Subcutaneous abdominal adipose tissue (tissue), 5 donors: ENCODE results near the gene ANKRD12.
"Not testable (repeated sequence)": the region's sequence is repeated elsewhere in the genome, so short reads cannot be mapped to it uniquely, and the experiment has no call there.

Source experiments
- H3K27ac ChIP-seq: one replicate; pipeline ENCODE4 v1.7.0; 2013; ENCODE audit warnings: low read depth, mild to moderate bottlenecking, inconsistent platforms, low read length, moderate library complexity
- H3K27me3 ChIP-seq, 5 donors: one replicate each; pipeline ENCODE4 v1.7.0; 2013; ENCODE audit warnings: low read length in 5 of 5, inconsistent platforms in 1 of 5; ENCODE audit not compliant: control insufficient read depth in 5 of 5, insufficient read depth in 4 of 5
- H3K36me3 ChIP-seq, 5 donors: one replicate each; pipeline ENCODE4 v1.7.0; 2013; ENCODE audit warnings: low read length in 5 of 5; ENCODE audit not compliant: control insufficient read depth in 5 of 5, insufficient read depth in 5 of 5
- H3K4me1 ChIP-seq, 5 donors: one replicate each; pipeline ENCODE4 v1.7.0; 2013; ENCODE audit warnings: low read length in 5 of 5, mild to moderate bottlenecking in 3 of 5, moderate library complexity in 1 of 5; ENCODE audit not compliant: control insufficient read depth in 5 of 5, insufficient read depth in 5 of 5
- H3K4me3 ChIP-seq, 5 donors: one replicate each; pipeline ENCODE4 v1.7.0; 2013; ENCODE audit warnings: low read length in 5 of 5, low read depth in 1 of 5
- H3K9ac ChIP-seq, 5 donors: one replicate each; pipeline ENCODE4 v1.7.0; 2013; ENCODE audit warnings: low read length in 5 of 5, mild to moderate bottlenecking in 4 of 5, moderate library complexity in 3 of 5
- H3K9me3 ChIP-seq, 5 donors: one replicate each; pipeline ENCODE4 v1.7.0; 2013; ENCODE audit warnings: low read length in 5 of 5; ENCODE audit not compliant: control insufficient read depth in 5 of 5
- donor health status: healthy.
- donor health status: healthy.
- donor health status: healthy.
- donor health status: healthy.
- donor health status: healthy.

The ANKRD12 gene

DNA sequence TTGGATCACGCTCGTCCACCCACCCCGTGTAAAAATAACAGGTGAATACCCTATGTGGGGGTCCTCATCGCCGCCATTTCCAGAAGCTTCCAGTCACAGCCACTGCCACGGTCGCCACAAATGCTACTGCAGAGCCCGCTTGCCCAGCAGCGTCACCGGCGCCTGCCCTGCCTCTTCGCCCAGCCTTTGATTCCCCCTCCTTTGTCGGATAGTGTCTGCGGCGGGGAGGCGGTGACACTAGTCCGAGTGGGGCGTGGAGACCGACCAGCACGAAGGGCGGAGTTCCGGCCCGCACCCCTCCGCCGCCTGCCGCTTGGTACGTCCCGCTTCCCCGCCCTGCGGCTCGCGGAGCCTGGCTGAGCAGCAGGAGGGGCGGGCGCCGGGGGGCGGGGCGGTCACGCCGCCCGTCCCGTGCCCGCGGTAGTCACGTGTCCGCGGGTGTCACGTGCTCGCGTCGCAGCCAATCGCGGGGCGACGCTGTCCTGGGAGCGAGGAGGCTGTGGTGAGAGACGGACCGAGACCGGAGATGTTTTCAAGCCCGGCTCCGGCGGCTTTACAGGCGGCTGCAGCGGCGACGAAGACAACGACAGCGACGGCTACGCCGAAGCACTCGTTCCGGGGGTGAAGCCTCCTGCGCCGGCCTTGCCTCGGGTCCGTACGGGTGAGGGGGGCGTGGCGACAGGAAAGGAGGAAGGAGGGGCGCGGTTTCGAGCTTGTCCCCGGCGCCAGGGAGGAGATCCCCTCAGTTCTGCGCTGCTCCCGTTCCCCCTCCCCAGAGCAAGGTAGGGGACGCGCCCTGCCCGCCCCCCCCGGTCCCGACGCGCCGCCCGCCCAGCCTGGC lies at the start of gene ANKRD12:
TSS of gene ANKRD12 (plus strand) at position 467 of the 841 bp plus-strand sequence. CDS start 45,652 bp downstream, outside the sequence.
- Histone ChIP-seq H3K27ac (peak within 1 kb of the TSS; percentile 96), H3K4me1 (peaks cover 0 to 47% (median 40%) of the 10 kb centered on the region in 5 donors), H3K4me3 (peak within 1 kb of the TSS; percentile 85 to 99 (median 92)), H3K9ac (peak within 1 kb of the TSS; percentile 75 to 93 (median 91)), H3K36me3 (peaks cover 8 to 17% (median 13%) of the 10 kb centered on the region in 5 donors), H3K27me3 (no peaks in the 10 kb centered on the region), H3K9me3 (no peaks in the 10 kb centered on the region)

DNA sequence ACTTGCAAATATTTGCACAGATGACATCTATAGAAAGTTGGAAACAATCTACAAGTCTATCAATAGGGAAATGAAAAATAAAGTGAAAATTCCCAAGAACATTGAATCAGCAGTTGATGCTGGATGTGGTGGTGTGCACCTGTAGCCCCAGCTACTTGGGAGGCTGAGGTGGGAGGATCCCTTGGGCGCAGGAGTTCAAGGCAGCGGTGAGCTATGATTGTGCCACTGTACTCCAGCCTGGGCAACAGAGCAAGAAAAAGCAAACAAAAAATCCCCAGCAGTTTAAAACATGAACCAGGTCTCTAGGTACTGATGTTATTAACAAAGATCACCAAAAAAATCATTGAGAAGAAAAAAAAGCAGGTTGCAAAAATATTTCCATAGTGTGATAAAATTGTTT lies 49.4 kb upstream of the ANKRD12 start:
- no peak overlapping the region for H3K9ac ChIP-seq
- H3K4me1 ChIP-seq = peaks cover 0 to 9% (median 0%) of the 10 kb centered on the region in 5 donors
- H3K36me3 ChIP-seq = no peaks in the 10 kb centered on the region
- no peaks in the 10 kb centered on the region for H3K27me3 ChIP-seq
- no peak overlapping the region for H3K27ac ChIP-seq
- H3K9me3 ChIP-seq = no peaks in the 10 kb centered on the region
- H3K4me3 ChIP-seq = no peak overlapping the region

DNA sequence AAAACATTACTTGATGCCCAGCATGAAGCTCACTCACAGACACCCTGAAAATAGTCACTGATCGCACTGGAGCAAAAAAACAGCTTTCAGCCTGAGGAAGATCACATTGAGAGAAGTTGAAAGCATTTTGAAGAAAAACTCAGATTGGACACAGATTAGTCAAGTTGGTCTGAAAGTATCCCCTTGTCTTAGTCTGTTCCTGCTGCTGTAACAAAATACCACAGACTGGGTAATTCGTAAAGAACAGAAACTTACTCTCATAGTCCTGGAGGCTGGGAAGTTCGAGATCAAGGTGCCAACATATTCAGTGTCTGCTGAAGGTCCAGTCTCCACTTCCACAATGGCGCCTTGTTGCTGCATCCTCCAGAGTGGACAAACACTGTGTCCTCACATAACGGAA lies 48.3 kb upstream of the ANKRD12 start:
- Histone ChIP-seq H3K9me3 (no peaks in the 10 kb centered on the region), H3K27me3 (no peaks in the 10 kb centered on the region), H3K36me3 (no peaks in the 10 kb centered on the region), H3K4me1 (peaks cover 0 to 6% (median 0%) of the 10 kb centered on the region in 5 donors), H3K27ac (no peak overlapping the region), H3K4me3 (no peak overlapping the region), H3K9ac (no peak overlapping the region)

DNA sequence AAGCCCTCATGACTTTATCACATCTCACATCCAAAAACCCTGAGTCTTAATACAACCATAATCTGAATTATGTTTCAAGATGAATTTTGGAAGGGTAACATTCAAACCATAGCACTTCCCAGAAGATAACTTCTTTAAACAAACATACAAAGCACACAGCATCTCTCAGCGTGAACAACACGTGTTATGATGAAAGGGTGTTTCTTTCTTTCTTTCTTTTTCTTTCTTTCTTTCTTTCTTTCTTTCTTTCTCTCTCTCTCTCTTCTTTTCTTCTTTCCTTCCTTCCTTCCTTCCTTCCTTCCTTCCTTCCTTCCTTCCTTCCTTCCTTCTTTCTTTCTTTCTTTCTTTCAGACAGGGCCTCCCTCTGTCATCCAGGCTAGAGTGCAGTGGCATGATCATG lies 47.9 kb upstream of the ANKRD12 start:
- H3K27me3 ChIP-seq, H3K9me3 ChIP-seq, H3K4me3 ChIP-seq, H3K36me3 ChIP-seq, H3K4me1 ChIP-seq, H3K27ac ChIP-seq, H3K9ac ChIP-seq: not testable (repeated sequence)

DNA sequence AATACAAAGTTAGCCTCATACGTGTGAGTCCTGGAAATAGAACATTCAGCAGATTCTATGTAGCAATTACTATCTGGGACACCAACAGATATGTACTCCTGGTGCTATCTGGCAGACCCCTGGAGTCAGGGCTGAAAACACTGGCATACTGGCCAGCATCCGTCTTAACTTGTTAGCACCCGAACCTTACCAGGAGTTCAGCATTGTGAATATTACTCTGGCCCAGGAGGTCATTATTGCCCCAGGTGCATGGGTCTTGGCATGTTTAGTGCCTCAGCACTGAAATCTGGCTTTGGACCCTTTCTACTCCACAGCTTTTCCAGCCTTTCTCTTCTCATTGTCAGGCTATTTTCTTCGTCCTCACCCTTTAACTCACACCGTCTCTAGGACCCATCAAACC lies 46.0 kb upstream of the ANKRD12 start:
- Histone ChIP-seq H3K9ac (no peak overlapping the region), H3K27ac (no peak overlapping the region), H3K27me3 (no peaks in the 10 kb centered on the region), H3K9me3 (no peaks in the 10 kb centered on the region), H3K36me3 (no peaks in the 10 kb centered on the region), H3K4me3 (no peak overlapping the region), H3K4me1 (peaks cover 0 to 8% (median 5%) of the 10 kb centered on the region in 5 donors)

DNA sequence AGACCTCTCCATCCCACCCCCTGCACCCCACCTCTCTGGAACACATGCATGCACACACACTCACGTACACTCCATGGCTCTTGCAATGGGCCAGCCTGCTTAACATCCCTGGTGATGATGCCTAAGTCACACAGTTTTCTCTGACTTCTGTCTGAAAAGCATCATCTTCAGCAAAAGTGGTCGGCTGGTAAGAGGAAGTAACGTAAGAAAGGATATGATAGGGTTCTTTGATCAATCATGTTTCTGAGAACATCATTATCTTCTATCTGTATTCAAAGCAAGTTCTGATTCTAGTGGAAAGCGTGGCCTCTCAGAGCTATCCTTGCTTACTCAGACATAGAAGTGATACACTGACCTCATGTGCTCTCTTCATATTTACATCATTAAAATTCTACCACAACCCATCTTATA lies 45.5 kb upstream of the ANKRD12 start:
- Histone ChIP-seq H3K4me1 (peaks cover 0 to 8% (median 5%) of the 10 kb centered on the region in 5 donors), H3K4me3 (no peak overlapping the region), H3K27ac (no peak overlapping the region), H3K9ac (no peak overlapping the region), H3K9me3 (no peaks in the 10 kb centered on the region), H3K36me3 (no peaks in the 10 kb centered on the region), H3K27me3 (no peaks in the 10 kb centered on the region)

DNA sequence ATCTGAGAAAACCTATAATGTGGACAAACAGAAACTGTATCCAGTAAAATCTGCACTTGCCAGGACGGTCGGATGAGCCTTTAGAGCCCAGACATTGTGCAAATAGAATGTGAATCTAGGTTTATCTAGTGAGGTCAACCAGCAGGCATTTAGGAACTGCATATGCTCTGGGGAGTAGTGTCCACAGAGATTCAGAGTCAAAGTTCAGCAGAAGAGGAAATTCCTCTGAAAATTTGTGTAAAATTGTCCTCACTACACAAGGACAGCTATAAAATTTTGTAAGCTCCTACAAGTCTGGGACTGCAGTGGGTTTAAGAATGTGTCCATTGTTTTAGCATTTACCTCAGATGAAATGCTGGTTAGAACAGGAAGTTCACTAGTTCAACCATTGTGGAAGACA lies 43.9 kb upstream of the ANKRD12 start:
- H3K9ac ChIP-seq = no peak overlapping the region
- H3K4me1 ChIP-seq = peaks cover 0 to 8% (median 5%) of the 10 kb centered on the region in 5 donors
- H3K27me3 ChIP-seq = no peaks in the 10 kb centered on the region
- H3K9me3 ChIP-seq = no peaks in the 10 kb centered on the region
- H3K4me3 ChIP-seq = no peak overlapping the region
- H3K36me3 ChIP-seq = no peaks in the 10 kb centered on the region
- H3K27ac ChIP-seq = no peak overlapping the region

DNA sequence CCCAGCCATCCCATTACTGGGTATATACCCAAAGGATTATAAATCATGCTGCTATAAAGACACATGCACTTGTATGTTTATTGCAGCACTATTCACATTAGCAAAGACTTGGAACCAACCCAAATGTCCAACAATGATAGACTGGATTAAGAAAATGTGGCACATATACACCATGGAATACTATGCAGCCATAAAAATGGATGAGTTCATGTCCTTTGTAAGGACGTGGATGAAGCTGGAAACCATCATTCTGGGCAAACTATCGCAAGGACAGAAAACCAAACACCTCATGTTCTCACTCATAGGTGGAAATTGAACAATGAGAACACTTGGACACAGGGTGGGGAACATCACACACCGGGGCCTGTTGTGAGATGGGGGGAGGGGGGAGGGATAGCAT lies 43.5 kb upstream of the ANKRD12 start:
- H3K9me3 ChIP-seq, H3K27ac ChIP-seq, H3K4me1 ChIP-seq, H3K9ac ChIP-seq, H3K36me3 ChIP-seq, H3K4me3 ChIP-seq, H3K27me3 ChIP-seq: not testable (repeated sequence)

DNA sequence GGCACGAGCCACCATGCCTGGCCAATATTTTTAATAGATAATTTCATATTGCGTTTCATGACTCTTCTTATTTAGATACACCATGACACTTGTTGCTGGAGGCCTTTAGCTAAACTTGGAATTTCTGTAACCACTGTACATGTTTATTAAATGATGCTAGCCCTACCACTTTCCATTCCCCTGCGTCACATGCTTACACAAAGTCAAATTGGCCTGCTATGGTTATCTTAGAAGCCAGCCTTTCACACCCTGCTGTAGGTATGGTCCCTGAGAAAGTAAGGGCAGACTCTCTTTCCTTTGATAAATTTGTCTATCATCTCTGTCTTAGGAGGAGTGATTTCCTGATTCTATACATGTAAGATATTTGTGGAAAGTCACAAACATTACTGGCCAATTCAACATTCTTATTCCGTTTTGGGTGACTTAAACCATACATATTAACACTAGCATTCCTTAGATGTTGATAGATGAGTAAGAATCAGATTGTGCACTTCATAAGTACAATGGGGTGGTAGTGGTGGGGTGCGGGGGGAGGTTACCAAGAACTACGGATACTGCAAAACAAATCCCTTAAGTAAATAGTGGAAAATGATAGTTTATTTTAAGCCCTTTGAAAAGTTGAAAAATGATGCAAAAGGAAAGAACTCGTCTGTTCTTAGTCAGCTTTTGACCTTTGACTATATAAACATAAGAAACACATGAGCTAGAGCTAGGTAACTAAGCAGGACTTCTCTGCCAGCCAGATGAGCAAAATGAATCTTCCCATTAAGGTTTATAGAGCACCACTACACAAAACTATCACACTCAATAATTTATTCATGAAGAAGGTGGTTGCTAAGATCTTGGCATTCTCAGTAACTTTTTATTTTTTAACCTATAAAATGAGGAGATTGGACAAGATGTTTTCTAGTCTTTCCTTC lies 42.0 kb upstream of the ANKRD12 start:
- H3K27ac ChIP-seq = no peak overlapping the region
- H3K4me3 ChIP-seq = no peak overlapping the region
- peaks cover 0 to 8% (median 5%) of the 10 kb centered on the region in 5 donors for H3K4me1 ChIP-seq
- H3K9me3 ChIP-seq = no peaks in the 10 kb centered on the region
- no peak overlapping the region for H3K9ac ChIP-seq
- H3K27me3 ChIP-seq = no peaks in the 10 kb centered on the region
- no peaks in the 10 kb centered on the region for H3K36me3 ChIP-seq
